DMS 273 treated with DMSO at 0.1 percent for 48 hours (cell line): ENCODE data around the gene CYP4B1.
"Not testable (repeated sequence)": the region's sequence is repeated elsewhere in the genome, so short reads cannot be mapped to it uniquely, and the experiment has no call there.

Experiments
- DNase-seq: peaks from one replicate; lab custom pipeline; 2025; lab: John Stamatoyannopoulos, UW

CYP4B1 gene

DNA sequence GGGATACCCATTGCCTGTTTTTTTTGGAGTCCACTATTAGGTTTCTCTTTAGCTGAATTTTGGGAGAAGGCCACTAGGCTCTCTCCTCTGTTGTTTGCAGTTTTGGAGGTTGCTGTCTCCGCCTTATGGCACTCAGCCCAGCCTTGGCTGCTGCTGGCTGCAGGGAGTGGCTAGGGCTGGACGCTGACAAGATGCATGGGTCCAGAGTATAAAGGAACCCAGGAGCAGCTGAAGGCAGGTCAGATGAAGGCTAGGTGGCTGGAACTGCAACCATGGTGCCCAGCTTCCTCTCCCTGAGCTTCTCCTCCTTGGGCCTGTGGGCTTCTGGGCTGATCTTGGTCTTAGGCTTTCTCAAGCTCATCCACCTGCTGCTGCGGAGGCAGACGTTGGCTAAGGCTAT lies at the start of gene CYP4B1:
CYP4B1 (plus strand) TSS at position 237 of the 400 bp plus-strand sequence; CDS start at position 273, 36 bp downstream.
- no peak for DNase-seq

DNA sequence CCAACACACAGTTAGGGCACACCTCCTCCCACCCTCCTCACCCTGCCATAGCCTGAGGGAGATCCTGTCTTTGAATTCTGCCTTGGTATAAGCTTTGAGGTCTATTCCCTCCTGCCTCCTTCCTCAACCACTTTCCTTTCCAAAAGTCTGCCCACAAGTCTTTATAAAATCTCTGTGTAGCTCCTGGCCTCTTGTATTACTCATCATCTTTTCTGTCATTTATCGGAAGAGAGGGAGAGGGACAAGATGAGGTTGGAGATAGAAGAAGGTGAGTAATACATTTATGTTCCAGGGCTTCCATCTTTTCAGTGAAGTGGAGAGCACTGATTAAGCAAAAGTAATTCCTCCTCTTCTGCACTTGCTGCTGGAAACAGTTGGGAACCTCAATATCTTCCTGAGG lies 49.4 kb upstream of the CYP4B1 start:
- no peak for DNase-seq

DNA sequence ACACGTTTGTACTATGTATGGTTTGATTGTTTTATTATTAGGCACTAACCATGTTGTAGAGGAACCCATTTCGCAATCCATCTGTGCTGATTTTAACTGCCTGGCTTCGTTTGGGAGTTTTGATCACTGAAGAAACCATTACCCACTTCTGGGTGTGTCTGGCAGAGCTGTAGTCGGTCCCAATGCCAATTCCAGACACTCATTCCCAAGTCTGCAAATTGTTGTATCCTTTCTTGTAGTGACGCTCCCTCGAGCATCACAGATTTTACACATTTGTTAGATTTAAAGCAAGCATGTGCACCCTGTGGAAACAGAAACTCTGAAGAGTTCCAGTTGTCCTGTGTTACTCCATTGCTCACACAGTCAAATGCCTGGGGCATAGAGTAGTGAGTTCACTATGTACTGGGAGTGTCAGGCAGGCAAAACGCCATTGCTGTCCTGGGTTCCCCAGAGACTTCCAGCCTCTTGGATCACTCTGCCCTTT lies 48.9 kb upstream of the CYP4B1 start:
- DNase-seq, result no peak

DNA sequence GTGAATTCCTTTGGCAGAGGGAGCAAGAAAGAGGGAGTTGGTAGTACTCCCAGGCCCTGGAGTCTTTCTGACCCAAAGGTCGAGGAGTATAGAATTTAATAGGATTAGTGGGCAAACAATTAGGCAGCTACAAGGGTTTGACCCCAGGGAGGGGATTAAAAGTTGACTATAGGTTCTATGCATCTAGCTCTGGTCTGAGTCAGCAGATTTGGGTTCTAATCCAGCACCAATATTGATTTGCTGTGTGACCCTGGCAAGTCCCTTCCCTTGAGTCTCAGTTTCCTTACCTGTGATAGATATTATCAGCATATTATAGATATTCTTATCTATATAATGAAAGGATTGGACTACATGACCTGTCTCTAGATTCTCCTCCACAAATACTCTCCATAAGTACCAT lies 44.9 kb upstream of the CYP4B1 start:
- no peak for DNase-seq

DNA sequence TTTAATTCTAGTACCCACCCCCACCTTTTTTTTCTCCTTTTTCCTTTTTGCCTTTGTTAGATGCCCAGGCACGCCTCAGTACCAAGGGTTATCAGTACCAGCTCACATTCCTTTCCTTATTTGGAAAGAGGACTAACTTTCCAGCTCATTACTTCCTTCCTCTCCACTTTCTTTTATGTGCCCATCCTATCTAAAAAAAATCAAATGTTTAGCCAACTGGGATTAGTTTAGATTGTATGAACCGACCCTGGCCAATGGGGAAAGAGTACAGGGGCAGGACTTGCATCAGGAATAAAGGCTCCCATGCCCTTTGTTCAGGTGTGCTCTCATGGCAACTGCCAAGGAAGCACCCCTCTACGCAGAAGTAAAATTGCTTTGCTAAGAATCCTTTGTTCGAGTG lies 44.1 kb upstream of the CYP4B1 start:
- not testable (repeated sequence) for DNase-seq

DNA sequence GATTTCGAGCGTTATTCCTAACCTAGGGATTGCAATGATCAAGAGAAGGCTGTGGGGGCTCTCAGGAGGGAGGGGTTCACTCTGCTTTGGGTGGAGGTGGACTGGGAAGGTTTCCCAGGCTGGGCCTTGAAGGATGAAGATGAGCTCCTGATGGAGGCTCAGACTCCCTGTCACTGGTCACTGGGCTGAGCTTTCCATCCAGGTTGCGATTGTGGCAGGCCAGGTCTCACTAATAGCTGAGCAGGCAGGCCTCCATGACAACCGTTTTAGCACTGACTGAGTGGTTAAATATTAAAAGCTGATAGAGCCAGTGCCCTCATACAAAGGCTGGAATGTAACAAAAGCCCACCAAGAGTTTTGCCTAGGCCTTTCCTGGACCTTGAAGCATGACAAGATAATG lies 43.7 kb upstream of the CYP4B1 start:
- DNase-seq, result no peak

DNA sequence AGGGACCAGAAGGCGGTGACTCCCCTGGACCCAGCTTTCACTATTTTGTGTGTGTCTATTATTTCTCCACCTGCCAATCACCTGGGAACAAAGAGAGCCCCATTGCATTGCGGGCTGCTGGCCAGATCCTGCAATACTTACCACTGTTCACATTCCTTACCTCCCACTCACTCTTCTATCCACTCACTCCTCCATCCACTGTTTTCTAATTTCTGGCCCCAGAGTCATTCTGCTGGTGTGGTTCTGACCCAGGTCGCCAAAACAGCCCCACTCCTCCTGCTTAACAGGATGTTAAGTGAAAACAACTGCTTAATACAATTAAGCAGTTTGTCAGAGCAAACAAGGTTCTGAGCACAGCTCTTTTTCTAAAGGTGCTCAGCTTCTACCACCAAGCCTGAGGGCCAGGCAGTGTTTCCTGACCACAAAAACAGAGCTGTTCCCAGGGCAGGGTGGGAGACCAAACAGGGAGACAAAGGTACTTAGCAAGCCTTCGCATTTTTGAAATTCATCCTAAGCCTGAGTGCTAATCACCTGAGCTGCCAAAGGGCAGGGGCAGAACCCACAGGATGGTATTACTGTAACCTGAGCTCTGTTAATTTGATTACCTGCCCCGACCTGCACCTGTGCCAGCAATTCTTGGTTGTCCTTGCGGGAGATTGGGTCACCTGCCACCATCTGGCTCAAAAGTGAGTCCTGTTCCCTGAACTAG lies 41.4 kb upstream of the CYP4B1 start:
- no peak for DNase-seq

DNA sequence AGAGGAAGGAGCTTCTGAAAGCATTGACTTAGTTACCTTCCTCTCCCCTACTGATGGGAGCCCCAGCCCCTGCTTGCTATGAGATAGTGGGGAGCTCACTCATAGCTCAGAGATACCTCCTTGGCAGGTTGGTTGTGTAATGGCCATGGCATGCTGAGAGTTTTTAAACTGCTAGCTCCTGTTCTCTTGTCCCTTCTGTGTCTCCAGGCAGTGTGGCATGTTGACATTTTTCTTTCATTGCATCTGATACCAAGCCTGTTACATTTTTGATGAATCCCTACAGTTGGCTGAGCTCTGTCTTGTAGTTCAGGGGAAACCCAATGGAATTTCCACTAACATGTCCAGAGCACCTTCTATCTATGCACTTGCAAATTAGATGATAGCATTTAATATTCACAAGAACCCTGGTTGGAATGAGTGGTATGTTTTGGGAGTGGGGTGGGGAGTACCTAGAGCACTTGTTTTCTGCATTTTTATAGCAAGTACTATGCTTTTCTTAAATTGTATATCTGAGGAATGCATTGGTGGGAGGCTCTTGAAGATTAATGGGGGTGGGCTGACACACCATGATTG lies 40.8 kb upstream of the CYP4B1 start:
- DNase-seq, result no peak

DNA sequence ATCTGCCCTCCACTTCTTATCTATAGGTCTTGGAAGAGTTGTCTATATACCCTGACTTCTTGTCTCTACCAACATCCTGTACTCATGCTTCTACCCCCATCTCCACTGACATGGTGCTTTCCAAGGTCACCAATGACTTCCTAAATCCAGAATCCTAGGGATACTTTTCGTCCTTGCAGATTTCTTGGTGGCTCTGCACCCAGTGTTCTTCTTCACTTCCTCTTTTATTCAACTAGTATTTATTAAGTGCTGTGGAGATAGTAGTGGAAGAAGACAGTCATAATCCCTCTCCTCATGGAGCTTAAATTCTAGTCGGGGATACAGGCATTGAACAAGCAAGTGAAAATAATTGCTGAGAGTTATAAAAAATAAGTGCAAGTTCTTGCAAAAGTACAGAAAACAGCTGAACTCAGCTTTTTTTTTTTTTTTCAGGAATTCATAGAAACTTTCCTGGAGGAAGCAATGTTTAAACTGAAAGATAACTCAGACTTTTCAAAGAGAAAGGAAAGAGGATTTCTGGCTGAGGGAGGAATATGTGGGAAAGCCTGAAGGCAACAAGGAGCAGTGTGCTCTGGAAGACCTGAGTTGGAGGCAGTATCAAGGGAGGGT lies 38.2 kb upstream of the CYP4B1 start:
- no peak for DNase-seq

DNA sequence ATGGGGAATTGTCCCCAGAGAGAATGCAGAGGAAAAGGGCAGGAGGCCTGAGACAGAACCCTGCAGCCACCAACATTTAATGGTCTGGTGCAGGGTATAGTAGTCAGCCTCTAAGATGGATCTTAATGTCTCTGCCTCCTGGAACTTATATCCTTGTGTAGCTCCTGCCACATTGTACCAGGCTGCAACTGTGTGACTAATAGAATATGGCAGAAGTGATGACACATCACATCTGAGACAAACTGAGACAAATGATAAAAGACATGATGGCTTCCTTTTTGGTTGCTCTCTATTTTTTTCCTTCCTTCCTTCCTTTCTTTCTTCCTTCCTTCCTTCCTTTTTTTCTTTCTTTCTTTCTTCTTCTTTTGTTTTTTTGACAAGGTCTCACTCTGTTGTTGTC lies 37.1 kb upstream of the CYP4B1 start:
- DNase-seq, result no peak

DNA sequence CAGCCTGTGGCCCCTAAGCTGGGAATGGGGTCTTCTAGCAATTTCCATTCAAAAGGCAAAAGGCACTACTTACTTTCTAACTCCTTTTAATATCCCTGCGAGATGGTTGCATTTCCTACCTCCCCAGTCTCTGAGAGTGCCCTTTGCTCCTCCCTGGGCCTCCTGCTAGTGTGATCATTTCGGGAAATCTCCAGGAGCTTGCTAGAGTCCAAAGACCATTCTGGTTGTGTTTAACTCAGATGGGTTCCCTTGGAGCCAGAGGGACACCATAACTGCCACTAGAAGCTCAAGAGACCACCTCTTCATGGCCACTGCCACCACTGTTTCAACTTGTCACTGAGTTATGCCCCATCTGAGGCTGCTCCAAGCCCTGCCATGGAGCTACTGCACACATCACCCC lies 34.4 kb upstream of the CYP4B1 start:
- DNase-seq, result no peak

DNA sequence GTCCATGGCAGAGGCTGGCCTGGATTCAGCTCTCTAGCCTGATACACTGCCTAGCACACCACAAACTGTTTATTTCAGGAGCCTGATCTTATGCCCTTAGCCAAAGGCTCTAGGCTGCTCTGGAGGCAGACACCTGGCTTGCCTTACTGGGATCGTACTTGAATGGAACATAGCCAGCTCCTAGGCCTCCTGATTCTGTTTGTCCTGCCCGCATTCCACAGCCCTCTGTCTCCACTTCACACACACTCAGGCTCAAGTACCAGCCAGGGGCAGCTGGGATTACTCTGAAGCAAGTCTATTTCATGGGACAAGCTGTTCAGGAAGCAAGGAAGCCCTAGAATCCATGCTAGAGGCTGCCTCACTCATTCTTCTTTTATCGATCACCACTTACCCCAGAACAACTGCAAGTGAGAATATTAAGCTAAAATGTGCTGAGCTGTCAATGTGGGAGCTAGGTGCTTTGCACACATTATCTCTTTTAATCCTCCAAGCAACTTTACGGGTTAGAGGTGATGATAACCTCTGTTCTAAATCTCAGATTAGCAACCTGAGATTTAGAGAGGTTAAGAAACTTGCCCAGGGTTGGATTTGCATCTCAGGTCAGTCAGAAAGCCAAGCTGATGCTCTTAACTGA lies 31.1 kb upstream of the CYP4B1 start:
- no peak for DNase-seq

DNA sequence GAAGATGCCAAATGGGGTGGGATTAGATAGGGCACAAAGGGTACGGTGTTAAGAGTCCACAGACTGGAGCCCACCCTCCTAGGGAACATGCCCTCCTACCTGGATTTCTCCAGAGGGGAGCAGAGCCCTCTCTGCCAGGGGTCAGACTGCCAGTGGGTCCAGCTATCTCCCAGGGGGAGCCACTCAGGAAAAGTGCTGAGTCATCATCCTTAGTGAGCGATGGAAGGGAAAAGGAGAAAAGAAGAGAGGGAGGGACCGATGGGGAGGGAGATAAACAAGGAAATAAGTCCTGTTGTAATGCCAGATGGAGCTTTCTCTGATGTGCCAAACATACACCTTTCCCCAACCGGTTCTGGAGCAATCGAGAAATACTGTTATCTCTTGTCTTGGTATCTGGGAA lies 30.4 kb upstream of the CYP4B1 start:
- DNase-seq, result no peak

DNA sequence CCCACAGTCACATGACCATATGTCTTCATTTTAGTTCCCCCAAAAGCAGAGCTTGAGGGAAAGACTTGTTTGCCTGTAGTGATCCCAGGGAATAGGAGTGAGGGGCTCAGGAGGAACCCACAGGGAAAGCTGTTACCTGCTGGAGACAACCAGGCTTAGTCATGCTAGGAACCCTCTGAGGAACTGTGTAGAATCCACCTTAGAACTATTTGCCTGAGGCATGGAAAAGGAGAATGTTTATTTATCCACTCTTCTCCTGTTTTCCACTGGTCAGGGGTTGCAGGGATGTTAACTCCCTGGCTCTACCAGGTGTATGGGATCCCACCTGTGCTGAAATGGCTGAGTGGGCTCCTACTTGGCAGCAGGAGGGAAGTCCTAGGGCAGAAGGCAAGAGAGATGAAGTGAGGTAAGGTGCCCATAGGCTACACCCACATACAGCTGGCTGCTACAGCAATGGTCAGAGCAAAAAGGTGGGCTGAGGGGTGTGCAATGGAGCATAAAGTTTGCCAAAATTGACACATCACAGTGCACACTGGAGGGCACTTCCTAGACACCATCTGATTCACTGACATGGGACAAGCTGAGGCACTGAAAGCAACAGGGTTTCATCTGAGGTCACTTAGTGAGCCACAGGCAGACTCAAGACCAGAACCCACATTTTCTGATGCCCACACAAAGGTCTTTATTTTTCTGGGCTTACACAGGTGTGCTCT lies 29.7 kb upstream of the CYP4B1 start:
- DNase-seq, result no peak

DNA sequence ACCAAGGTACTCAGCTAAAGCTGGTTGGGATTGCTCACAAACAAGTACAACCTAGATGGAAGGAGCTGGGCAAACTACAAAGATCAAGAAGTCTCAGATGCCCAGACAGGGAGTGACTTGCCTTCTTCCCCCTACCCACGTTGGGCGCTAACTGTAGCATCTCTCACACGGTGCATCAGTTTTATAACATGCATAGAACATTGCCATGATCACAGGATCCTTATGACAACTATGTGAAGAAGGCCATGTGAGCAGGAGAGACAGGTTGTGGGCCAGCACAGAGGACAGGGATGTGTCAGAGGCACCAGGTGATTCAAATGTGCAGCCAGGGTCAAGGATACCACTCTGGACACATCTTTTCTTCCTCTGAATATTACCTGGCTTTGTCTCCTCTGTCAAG lies 28.3 kb upstream of the CYP4B1 start:
- DNase-seq, result no peak

DNA sequence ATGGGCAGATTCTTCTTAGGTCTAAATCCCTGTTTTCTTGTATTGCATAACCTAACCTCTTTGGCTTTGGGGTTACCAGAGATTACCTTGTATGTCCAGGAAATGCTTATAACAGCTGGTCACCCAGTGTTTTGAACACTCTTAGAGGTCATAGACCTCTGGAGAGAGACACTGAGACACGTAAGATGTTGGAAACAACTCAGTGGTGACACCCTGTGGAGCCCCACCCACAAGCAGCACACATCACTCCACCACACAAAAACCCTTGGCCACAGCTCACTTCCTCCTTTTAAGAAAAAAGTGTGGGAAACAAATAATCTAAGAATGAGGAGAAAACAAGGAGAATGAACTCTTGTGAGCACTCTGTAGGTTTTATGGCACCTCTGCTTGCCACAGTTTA lies 26.3 kb upstream of the CYP4B1 start:
- no peak for DNase-seq

DNA sequence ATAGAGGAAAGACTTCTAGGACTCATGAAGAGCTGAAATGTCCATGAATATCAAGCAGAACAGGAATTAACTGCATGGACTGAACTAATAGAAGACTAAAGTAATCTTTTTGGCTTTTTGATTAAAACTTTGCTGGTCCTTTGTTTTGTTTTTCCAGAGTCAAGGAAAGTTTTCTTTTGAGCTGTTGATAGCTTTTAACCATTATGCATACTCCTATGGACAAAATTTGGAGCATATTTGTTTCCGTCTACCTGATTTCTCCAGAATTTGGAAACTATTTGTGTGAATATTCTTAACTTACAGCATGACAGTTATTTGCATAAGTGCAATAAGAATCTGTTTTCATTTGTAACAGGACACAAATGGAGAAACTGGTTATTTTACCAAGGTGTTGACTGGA lies 24.5 kb upstream of the CYP4B1 start:
- no peak for DNase-seq

DNA sequence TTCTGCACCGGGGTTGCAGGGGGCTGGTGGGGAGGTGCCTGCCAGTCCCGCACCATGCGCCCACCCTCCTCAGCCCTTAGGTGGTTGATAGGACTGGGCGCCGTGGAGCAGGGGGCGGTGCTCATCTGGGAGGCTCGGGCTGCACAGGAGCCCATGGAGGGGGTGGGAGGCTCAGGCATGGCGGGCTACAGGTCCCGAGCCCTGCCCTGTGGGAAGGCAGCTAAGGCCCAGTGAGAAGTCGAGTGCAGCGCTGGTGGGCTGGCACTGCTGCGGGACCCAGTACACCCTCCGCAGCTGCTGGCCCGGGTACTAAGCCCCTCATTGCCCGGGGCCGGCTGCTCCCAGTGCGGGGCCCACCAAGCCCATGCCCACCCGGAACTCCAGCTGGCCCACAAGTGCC lies 20.4 kb upstream of the CYP4B1 start:
- not testable (repeated sequence) for DNase-seq

DNA sequence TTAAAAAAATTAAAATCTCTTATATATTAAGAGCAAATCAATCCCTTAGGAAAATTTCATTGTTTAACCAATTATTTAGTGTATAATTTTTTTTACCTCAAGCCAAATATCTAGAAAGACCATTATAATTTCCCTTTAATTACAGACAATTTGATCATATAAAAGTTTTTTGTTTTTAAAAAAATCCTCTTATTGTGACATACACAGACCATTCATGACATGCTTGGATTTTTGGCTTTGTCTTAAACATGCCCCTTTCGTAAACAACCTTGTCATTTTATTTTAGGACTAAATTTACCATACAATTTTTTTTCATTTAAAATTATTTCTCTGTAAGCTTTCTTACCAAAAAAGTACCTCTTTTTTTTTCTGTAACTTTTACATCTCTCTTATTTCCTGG lies 14.2 kb upstream of the CYP4B1 start:
- DNase-seq, result no peak

DNA sequence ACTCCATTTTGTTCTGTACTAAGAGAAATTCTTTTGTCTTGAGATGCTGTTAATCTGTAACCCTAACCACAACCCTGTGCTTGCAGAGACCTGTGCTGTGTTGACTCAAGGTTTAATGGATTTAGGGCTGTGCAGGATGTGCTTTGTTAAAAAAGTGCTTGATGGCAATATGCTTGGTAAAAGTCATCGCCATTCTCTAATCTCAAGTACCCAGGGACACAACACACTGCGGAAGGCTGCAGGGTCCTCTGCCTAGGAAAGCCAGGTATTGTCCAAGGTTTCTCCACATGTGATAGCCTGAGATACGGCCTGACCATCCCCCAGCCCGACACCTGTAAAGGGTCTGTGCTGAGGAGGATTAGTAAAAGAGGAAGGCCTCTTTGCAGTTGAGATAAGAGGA lies 10.2 kb upstream of the CYP4B1 start:
- DNase-seq, result not testable (repeated sequence)

DNA sequence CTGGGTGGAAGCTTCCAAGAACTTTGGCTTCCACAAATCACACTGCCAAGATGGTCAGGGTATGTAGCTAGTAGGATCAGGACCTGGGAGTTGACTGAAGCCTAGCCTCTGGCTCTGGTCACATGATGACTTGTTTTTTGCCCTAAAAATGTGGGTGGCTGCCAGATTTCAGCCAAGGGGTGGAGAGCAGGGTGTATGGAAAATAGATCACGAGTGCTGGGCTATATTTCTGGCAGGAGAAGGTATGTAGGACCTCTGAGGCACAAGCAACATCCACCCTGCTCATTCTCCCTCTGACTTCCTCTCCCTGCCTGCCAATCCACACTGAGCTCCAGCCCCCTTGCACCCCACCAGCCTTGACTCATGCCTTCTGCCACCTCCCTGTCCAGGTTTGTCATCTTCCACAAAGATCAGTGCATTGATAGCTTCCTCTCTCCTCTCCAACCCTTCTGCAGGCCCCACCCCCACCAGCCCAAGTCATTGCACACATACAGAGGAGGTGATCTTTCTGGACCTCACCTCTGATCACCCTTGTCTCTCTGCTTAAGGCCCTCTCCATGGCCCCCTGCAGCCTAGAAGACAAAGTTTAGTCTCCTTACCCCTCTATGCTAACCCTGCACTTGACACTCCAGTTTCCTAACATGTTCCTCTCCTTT lies 8.3 kb upstream of the CYP4B1 start:
- DNase-seq, result no peak

DNA sequence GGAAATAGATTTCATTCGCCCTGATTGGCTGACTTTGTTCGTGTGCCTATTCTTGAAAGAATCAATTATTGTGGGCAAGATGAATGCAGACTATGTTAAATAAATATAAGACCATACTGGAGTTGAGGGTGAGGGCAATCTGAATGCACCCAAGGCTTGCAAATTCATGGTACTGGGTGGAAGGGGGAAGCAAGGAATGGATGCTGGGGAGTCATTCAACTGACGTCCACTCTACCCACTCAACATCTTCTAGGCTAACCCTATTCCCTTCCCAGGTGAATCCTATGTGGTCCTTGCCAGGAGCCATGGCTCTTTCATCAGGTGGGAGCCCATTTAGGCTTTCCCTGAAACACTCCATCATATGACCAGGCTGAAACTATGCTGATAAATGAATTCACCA lies 5.7 kb upstream of the CYP4B1 start:
- DNase-seq, result no peak
